GM20431 (cell line): ENCODE results near the gene RRP8.

ENCODE experiments used
- in situ Hi-C: fragments of 300-500 bp; cut with MseI, MboI; formaldehyde crosslinking; loops from one replicate; pipeline ENCODE4 v1.15.0; 2020; ENCODE audit warnings: low sequenced_read_pairs; ENCODE audit not compliant: unreplicated experiment

The RRP8 gene

DNA sequence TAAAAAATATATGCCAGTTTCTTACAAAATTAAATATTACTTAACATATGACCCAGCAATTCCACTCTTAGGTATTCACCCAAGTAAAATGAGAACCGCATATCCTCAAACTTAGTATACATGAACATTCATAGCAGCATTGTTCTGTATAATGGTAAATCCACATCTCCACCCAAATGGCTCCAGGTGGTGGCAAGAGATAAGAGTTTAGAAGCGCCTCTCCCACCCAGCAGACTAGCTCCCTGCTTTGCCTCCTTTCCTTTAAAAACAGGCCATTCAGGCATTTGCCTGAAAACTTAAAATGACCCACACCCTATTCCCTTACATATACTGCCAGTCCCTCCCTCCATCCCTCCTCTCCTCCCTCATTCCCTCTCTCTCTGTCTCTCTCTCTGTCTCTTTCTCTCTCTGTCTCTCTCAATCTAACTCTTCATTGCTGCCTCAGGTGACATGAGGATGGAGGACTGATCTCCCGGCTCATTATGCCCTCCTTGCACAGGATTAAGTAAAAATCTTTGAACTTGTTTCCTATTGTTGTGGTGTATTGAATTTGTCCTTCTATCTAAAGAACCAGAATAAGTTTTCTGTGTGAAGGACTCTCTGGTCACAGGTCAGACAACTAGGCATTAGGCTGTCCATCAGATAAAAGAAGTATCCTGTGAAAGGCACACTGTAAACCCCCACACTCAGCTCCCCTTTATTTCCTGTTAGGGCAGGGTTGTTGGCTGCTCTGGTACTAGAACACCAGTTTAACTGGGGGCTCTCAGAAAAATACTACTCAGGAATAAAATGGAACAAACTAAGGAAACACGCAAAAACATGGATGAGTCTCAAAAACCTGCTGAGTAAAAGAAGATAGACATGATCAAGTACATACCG, 48.3 kb downstream of the RRP8 start:
- in situ Hi-C loops: no loop called here

DNA sequence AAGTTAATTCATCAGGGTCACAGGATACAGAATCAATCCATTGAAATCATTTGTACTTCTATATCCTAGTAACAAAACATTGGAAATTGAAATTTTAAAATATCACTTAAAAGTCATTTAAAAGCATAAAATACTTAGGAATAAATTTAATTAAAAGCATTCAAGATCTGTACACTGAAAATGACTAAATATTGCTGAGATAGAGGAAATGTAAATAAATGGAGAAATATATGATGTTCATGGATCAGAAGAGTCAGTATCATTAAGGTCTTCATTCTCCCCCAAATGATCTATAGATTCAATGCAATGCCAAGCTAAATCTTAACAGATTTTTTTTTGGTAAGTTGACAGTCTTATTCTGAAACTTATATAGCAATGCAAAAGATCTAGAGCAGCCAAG, 49.8 kb downstream of the RRP8 start:
- in situ Hi-C loops: no loop called here

DNA sequence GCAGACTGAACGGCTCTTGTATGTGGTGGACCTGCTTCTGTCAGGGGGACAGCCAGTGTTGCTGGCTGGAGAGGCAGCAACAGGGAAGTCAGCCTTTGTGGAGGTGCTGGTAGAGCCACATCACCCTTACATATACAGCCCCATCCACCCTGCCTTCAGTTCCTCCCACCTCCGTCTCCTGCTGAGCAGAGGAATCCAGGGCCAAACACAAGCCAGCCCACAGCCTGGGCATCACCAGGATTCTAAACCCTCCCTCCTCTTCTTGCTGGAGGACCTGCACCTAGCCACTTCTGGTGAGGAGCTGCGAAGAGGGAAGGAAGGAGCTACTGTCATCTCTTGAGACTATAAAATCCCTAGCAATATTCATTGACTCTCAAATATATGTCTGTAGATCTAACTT, 54.8 kb downstream of the RRP8 start:
- in situ Hi-C loops: no loop called here

DNA sequence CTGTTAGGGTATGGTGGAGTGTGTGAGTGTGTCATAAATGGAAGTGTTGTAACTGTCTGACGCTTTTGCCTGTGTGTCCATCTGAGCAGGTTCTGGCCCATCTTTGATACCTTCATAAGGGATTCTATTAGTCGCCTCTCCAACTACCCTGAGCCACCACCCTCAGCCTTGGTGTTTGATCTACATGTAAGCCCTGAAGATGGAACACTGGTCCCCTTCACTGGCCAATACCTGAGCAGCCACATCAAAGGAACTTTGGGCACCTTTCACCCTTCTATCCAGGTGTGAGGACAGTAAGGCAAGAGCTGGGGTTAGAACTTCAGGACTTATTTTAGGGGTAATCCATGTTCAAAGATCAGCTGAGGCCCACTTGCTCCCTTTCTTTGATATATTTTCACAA, 55.3 kb downstream of the RRP8 start:
- in situ Hi-C loops: no loop called here

DNA sequence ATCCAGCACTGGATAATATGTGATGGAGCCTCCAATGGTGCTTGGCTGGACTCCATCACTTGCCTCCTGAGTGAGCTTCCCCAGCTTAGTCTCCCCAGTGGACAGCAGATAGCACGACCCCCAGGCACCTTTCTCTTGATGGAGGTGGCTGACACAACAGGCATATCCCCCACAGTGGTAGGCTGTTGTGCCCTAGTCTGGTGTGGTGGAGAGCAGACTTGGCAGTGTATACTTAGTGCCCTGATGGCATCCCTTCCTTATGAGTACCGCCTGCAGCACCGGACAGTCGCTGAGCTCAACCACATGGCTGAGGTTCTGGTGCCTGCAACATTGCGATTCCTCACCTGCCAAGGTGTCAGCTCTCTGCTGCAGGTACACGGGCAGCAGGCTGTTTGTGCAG, 56.2 kb downstream of the RRP8 start:
- in situ Hi-C loops: no loop called here

DNA sequence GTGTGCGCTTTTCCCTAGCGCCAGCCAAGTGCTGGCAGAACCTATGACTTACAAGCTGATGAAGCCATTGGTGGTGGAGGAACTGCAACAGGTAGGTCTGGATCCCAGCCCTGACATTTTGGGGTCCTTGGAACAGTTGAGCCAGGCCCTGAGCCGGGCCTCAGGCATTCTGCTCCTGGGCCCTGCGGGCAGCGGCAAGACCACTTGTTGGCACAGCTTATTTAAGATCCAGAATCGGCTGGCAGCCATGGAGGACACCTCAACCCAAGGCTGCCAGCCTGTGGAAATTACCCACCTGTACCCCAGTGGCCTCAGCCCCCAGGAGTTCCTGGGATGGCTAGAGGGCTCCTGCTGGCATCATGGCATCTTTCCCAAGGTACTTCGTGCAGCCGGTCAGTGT, 56.7 kb downstream of the RRP8 start:
- in situ Hi-C loops: no loop called here

DNA sequence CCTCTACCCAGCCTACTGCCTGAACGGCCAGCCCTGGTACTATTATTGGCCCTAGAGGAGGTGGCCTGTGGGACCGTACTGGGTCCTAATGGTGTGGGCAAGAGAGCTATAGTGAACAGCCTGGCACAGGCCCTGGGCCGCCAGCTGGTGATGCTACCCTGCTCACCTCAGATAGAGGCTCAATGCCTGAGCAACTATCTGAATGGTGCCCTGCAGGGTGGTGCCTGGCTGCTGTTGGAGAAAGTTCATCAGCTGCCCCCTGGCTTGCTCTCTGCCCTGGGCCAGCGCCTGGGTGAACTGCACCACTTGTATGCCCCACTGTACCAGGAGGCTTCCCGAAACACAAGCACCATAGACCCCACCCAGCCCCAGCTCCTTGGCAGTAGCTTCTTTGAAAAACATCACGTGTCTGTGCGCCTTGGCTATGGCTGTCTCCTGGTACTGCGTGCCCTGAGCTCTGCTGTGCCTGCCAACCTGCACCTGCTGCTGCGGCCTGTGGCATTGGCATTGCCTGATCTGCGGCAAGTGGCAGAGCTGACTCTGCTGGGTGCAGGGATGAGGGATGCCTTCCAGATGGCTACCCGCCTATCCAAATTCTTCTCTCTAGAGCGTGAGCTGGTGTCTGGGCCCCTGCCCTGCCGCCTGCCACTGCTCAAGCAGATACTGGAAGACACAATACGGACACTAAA, 57.4 kb downstream of the RRP8 start:
- in situ Hi-C loops: no loop called here
